Mesendoderm (in vitro differentiated cells): Measurements from ENCODE around the gene GAMT.

Experiments used
- DNase-seq: peaks from one replicate; pipeline ENCODE4 v3.0.0; 2013
- H2AK5ac ChIP-seq: 2 replicates; pipeline ENCODE4 v1.6.1; 2013; ENCODE audit warnings: low read length, inconsistent platforms
- H2BK120ac ChIP-seq: 2 replicates; pipeline ENCODE4 v1.6.1; 2013; ENCODE audit warnings: low read depth, mild to moderate bottlenecking, low read length, moderate library complexity, mixed read lengths
- H2BK15ac ChIP-seq: replicated peaks from 2 replicates; pipeline ENCODE4 v1.6.1; 2013; ENCODE audit warnings: low read depth, mild to moderate bottlenecking, moderate library complexity
- H2BK5ac ChIP-seq: 2 replicates; pipeline ENCODE4 v1.6.1; 2013; ENCODE audit warnings: low read length, inconsistent platforms
- H3K18ac ChIP-seq: 2 replicates; pipeline ENCODE4 v1.6.1; 2013; ENCODE audit warnings: mild to moderate bottlenecking, low read length, mixed read lengths
- H3K23ac ChIP-seq: one replicate; pipeline ENCODE4 v1.6.1; 2013; ENCODE audit warnings: low read length
- H3K27ac ChIP-seq: 2 replicates; pipeline ENCODE4 v1.5.1; 2013; ENCODE audit warnings: low read depth, mild to moderate bottlenecking, inconsistent platforms, low read length, moderate library complexity
- H3K27me3 ChIP-seq: 2 replicates; pipeline ENCODE4 v1.6.1; 2013; ENCODE audit warnings: low read length, control low read depth, mild to moderate bottlenecking, inconsistent platforms; ENCODE audit not compliant: insufficient read depth, poor library complexity
- H3K36me3 ChIP-seq: 2 replicates; pipeline ENCODE4 v1.6.1; 2013; ENCODE audit warnings: low read length, inconsistent platforms; ENCODE audit not compliant: control insufficient read depth, insufficient read depth
- H3K4ac ChIP-seq: one replicate; pipeline ENCODE4 v1.6.1; 2013; ENCODE audit warnings: low read depth, mild to moderate bottlenecking, low read length, moderate library complexity
- H3K4me1 ChIP-seq: 2 replicates; pipeline ENCODE4 v1.6.1; 2013; ENCODE audit warnings: low read depth, low read length, inconsistent platforms; ENCODE audit not compliant: control insufficient read depth
- H3K4me2 ChIP-seq: 2 replicates; pipeline ENCODE4 v1.6.1; 2013; ENCODE audit warnings: low read length
- H3K4me3 ChIP-seq: 2 replicates; pipeline ENCODE4 v1.5.1; 2013; ENCODE audit warnings: mild to moderate bottlenecking, low read length
- H3K56ac ChIP-seq: one replicate; pipeline ENCODE4 v1.6.1; 2013; ENCODE audit warnings: low read length
- H3K79me1 ChIP-seq: 2 replicates; pipeline ENCODE4 v1.6.1; 2013; ENCODE audit warnings: low read length, inconsistent platforms
- H3K79me2 ChIP-seq: 2 replicates; pipeline ENCODE4 v1.6.1; 2013; ENCODE audit warnings: mild to moderate bottlenecking, low read length; ENCODE audit not compliant: control insufficient read depth, insufficient read depth
- H3K9ac ChIP-seq: 2 replicates; pipeline ENCODE4 v1.6.1; 2013; ENCODE audit warnings: low read length, inconsistent platforms
- H4K5ac ChIP-seq: one replicate; pipeline ENCODE4 v1.6.1; 2013; ENCODE audit warnings: low read length
- H4K8ac ChIP-seq: one replicate; pipeline ENCODE4 v1.6.1; 2013; ENCODE audit warnings: low read depth, mild to moderate bottlenecking, control low read depth, low read length, moderate library complexity
- WGBS: extraction: QIAGEN DNeasy Blood & Tissue Kit; methylation state at CpG from one replicate; pipeline ENCODE4 v1.1.7; 2013; ENCODE audit warnings: low lambda C conversion rate, missing lambda C conversion rate; ENCODE audit not compliant: insufficient coverage; ENCODE audit errors: extremely low coverage; 5-methylcytosine and 5-hydroxymethylcytosine counted together

The GAMT gene

GRCh38 chr19:1402411-1403070 is 1.2 kb upstream of the GAMT start:
- no peaks in the 10 kb centered on the region for H3K79me1 ChIP-seq
- H2AK5ac ChIP-seq, result no peak overlapping the region
- H2BK15ac ChIP-seq, result no peak overlapping the region
- no peak overlapping the region for H3K18ac ChIP-seq
- peak overlapping the region; percentile 17 for H3K56ac ChIP-seq
- no peak overlapping the region for H3K9ac ChIP-seq
- no peaks in the 10 kb centered on the region for H3K4me1 ChIP-seq
- H3K4me2 ChIP-seq, result no peak overlapping the region
- H3K4me3 ChIP-seq, result no peak overlapping the region
- no peak overlapping the region for H4K5ac ChIP-seq
- H3K23ac ChIP-seq, result no peak overlapping the region
- no peak overlapping the region for H2BK120ac ChIP-seq
- no peak for DNase-seq
- no CpG with 5 or more reads among the region's 25 CpGs for WGBS
- H2BK5ac ChIP-seq, result no peak overlapping the region
- H3K27me3 ChIP-seq, result no peaks in the 10 kb centered on the region
- H4K8ac ChIP-seq, result no peak overlapping the region
- no peaks in the 10 kb centered on the region for H3K36me3 ChIP-seq
- H3K27ac ChIP-seq, result no peak overlapping the region
- H3K79me2 ChIP-seq, result no peaks in the 10 kb centered on the region
- H3K4ac ChIP-seq, result no peak overlapping the region

- WGBS, result no CpG with 5 or more reads among the region's 11 CpGs
- Histone ChIP-seq H3K18ac (no peak overlapping the region), H3K4me3 (no peak overlapping the region), H3K79me2 (no peaks in the 10 kb centered on the region), H2BK120ac (no peak overlapping the region), H2AK5ac (no peak overlapping the region), H3K36me3 (no peaks in the 10 kb centered on the region), H3K4ac (no peak overlapping the region), H3K4me2 (peak overlapping the region; percentile 33), H2BK5ac (no peak overlapping the region), H4K5ac (no peak overlapping the region), H3K9ac (no peak overlapping the region), H4K8ac (no peak overlapping the region), H3K23ac (no peak overlapping the region), H3K79me1 (no peaks in the 10 kb centered on the region), H3K4me1 (no peaks in the 10 kb centered on the region), H3K27me3 (no peaks in the 10 kb centered on the region), H3K27ac (no peak overlapping the region), H2BK15ac (no peak overlapping the region), H3K56ac (peak overlapping the region; percentile 62)
- no peak for DNase-seq
Measured at GRCh38 chr19:1401889-1402217, 511 bp upstream of the GAMT start.

- no peak overlapping the region for H2BK15ac ChIP-seq
- no peak for DNase-seq
- H3K4me3 ChIP-seq, result no peak overlapping the region
- peak overlapping the region; percentile 64 for H3K18ac ChIP-seq
- no CpG with 5 or more reads among the region's 36 CpGs for WGBS
- H3K56ac ChIP-seq, result peak overlapping the region; percentile 88
- no peak overlapping the region for H4K5ac ChIP-seq
- H3K36me3 ChIP-seq, result no peaks in the 10 kb centered on the region
- H3K4me1 ChIP-seq, result no peaks in the 10 kb centered on the region
- H4K8ac ChIP-seq, result no peak overlapping the region
- no peak overlapping the region for H2BK120ac ChIP-seq
- no peak overlapping the region for H2BK5ac ChIP-seq
- H3K27me3 ChIP-seq, result no peaks in the 10 kb centered on the region
- no peak overlapping the region for H3K4ac ChIP-seq
- H3K9ac ChIP-seq, result peak overlapping the region; percentile 72
- H3K27ac ChIP-seq, result no peak overlapping the region
- H3K4me2 ChIP-seq, result peak overlapping the region; percentile 73
- no peaks in the 10 kb centered on the region for H3K79me1 ChIP-seq
- H2AK5ac ChIP-seq, result no peak overlapping the region
- H3K23ac ChIP-seq, result no peak overlapping the region
- H3K79me2 ChIP-seq, result no peaks in the 10 kb centered on the region
Measured at GRCh38 chr19:1400281-1401137, 833 bp downstream of the GAMT start.

- Histone ChIP-seq H3K79me1 (no peaks in the 10 kb centered on the region), H3K56ac (no peak overlapping the region), H3K4ac (no peak overlapping the region), H3K18ac (no peak overlapping the region), H4K5ac (no peak overlapping the region), H2AK5ac (no peak overlapping the region), H3K4me3 (no peak overlapping the region), H3K4me1 (no peaks in the 10 kb centered on the region), H2BK15ac (no peak overlapping the region), H4K8ac (no peak overlapping the region), H3K27ac (no peak overlapping the region), H3K4me2 (no peak overlapping the region), H3K27me3 (no peaks in the 10 kb centered on the region), H3K9ac (no peak overlapping the region), H2BK120ac (no peak overlapping the region), H3K79me2 (no peaks in the 10 kb centered on the region), H2BK5ac (no peak overlapping the region), H3K23ac (no peak overlapping the region), H3K36me3 (no peaks in the 10 kb centered on the region)
- WGBS, result no CpG with 5 or more reads among the region's 15 CpGs
- DNase-seq, result no peak
Measured at GRCh38 chr19:1399745-1400144, 1.6 kb downstream of the GAMT start.

GRCh38 chr19:1399079-1399478 is 2.3 kb downstream of the GAMT start:
- WGBS, result no CpG with 5 or more reads among the region's 19 CpGs
- Histone ChIP-seq H3K36me3 (no peaks in the 10 kb centered on the region), H2BK120ac (no peak overlapping the region), H3K27ac (no peak overlapping the region), H3K23ac (no peak overlapping the region), H4K8ac (no peak overlapping the region), H3K27me3 (no peaks in the 10 kb centered on the region), H3K79me1 (no peaks in the 10 kb centered on the region), H3K4me2 (no peak overlapping the region), H3K18ac (no peak overlapping the region), H3K79me2 (no peaks in the 10 kb centered on the region), H2AK5ac (no peak overlapping the region), H3K4me1 (no peaks in the 10 kb centered on the region), H3K9ac (no peak overlapping the region), H2BK5ac (no peak overlapping the region), H4K5ac (no peak overlapping the region), H3K56ac (no peak overlapping the region), H3K4me3 (no peak overlapping the region), H3K4ac (no peak overlapping the region), H2BK15ac (no peak overlapping the region)
- no peak for DNase-seq
